DOHH2 (cell line): ENCODE measurements around the gene ATL3.
"Not testable (repeated sequence)": the region's sequence is repeated elsewhere in the genome, so short reads cannot be mapped to it uniquely, and the experiment has no call there.

ENCODE experiments used
- H3F3A ChIP-seq: fragments of 200-600 bp; sonication (generic), shearing (Covaris generic); 2 replicates; pipeline ENCODE4 v1.6.0; 2016; ENCODE audit warnings: antibody characterized with exemption, mild to moderate bottlenecking; ENCODE audit not compliant: control insufficient read depth, insufficient read depth
- H3K27ac ChIP-seq: fragments of 200-600 bp; sonication (generic); 2 replicates; pipeline ENCODE4 v1.5.1; 2014; ENCODE audit warnings: low read depth, mild to moderate bottlenecking, low read length, moderate library complexity
- H3K27me3 ChIP-seq: fragments of 200-600 bp; sonication (generic); 2 replicates; pipeline ENCODE4 v1.6.1; 2014; ENCODE audit warnings: mild to moderate bottlenecking, low read length, mixed read lengths; ENCODE audit not compliant: control insufficient read depth
- H3K36me3 ChIP-seq: fragments of 200-600 bp; sonication (generic); 2 replicates; pipeline ENCODE4 v1.6.1; 2014; ENCODE audit warnings: mild to moderate bottlenecking, low read length, moderate library complexity, mixed read lengths; ENCODE audit not compliant: control insufficient read depth
- H3K4me1 ChIP-seq: fragments of 200-600 bp; sonication (generic); 2 replicates; pipeline ENCODE4 v1.6.1; 2014; ENCODE audit warnings: mild to moderate bottlenecking, low read length, mixed read lengths; ENCODE audit not compliant: control insufficient read depth
- H3K4me2 ChIP-seq: fragments of 200-600 bp; sonication (generic); 2 replicates; pipeline ENCODE4 v1.6.0; 2014; ENCODE audit warnings: mild to moderate bottlenecking, low read length, moderate library complexity
- H3K4me3 ChIP-seq: fragments of 200-600 bp; sonication (generic); 2 replicates; pipeline ENCODE4 v1.5.1; 2014; ENCODE audit warnings: mild to moderate bottlenecking, low read length, mixed read lengths
- H3K79me2 ChIP-seq: fragments of 200-600 bp; sonication (generic); 2 replicates; pipeline ENCODE4 v1.6.1; 2014; ENCODE audit warnings: mild to moderate bottlenecking, low read length, mixed read lengths; ENCODE audit not compliant: control insufficient read depth
- H3K9me2 ChIP-seq: fragments of 200-600 bp; sonication (generic); replicated peaks from 2 replicates; pipeline ENCODE4 v1.6.1; 2014; ENCODE audit warnings: mild to moderate bottlenecking, low read length, mixed read lengths; ENCODE audit not compliant: control insufficient read depth
- H3K9me3 ChIP-seq: fragments of 200-600 bp; sonication (generic); 2 replicates; pipeline ENCODE4 v1.6.1; 2014; ENCODE audit warnings: antibody characterized with exemption, low read length, mixed read lengths; ENCODE audit not compliant: control insufficient read depth, insufficient read depth
- H4K20me1 ChIP-seq: fragments of 200-600 bp; sonication (generic); 2 replicates; pipeline ENCODE4 v1.6.0; 2014; ENCODE audit warnings: low read depth, mild to moderate bottlenecking, antibody characterized with exemption, low read length, moderate library complexity; ENCODE audit not compliant: control insufficient read depth, insufficient read depth
- CTCF ChIP-seq: fragments of 200-600 bp; sonication (generic); IDR thresholded peaks from one replicate; pipeline ENCODE4 v1.5.1; 2014; ENCODE audit warnings: antibody characterized with exemption, mild to moderate bottlenecking, low read depth, low read length; ENCODE audit not compliant: poor library complexity, severe bottlenecking
- EZH2phosphoT487 ChIP-seq: fragments of 200-600 bp; sonication (generic); IDR thresholded peaks from 2 replicates; pipeline ENCODE4 v1.6.1; 2017; ENCODE audit warnings: borderline replicate concordance, mild to moderate bottlenecking, antibody characterized with exemption, low read length, moderate library complexity, mixed read lengths

Gene ATL3

GRCh38 chr11:63694596-63694995 lies 23.4 kb upstream of the ATL3 start:
- TF ChIP-seq CTCF (no peak), EZH2phosphoT487 (no peak)
- H3K27ac ChIP-seq, result no peak overlapping the region
- no peaks in the 10 kb centered on the region for H3F3A ChIP-seq
- H3K27me3 ChIP-seq, result no peaks in the 10 kb centered on the region
- H3K4me3 ChIP-seq, result no peak overlapping the region
- H3K36me3 ChIP-seq, result no peaks in the 10 kb centered on the region
- H3K9me3 ChIP-seq, result no peaks in the 10 kb centered on the region
- H3K9me2 ChIP-seq, result no peaks in the 10 kb centered on the region
- H3K4me2 ChIP-seq, result no peak overlapping the region
- peaks cover 51% of the 10 kb centered on the region for H3K79me2 ChIP-seq
- H4K20me1 ChIP-seq, result peaks cover 3% of the 10 kb centered on the region; the same call in 1 of the 2 replicates
- no peaks in the 10 kb centered on the region for H3K4me1 ChIP-seq

- Histone ChIP-seq H4K20me1 (peaks cover 4% of the 10 kb centered on the region), H3K79me2 (peaks cover 92% of the 10 kb centered on the region), H3K9me3 (no peaks in the 10 kb centered on the region)
Measured at GRCh38 chr11:63687845-63688244, 16.7 kb upstream of the ATL3 start.

GRCh38 chr11:63686926-63687325 lies 15.8 kb upstream of the ATL3 start:
- H3K27me3 ChIP-seq, result no peaks in the 10 kb centered on the region
- H3K79me2 ChIP-seq, result peaks cover 93% of the 10 kb centered on the region
- no peak overlapping the region for H3K4me3 ChIP-seq
- H3K27ac ChIP-seq, result no peak overlapping the region
- no peaks in the 10 kb centered on the region for H3K9me2 ChIP-seq
- TF ChIP-seq CTCF (no peak), EZH2phosphoT487 (no peak)
- 0 out of 2 replicates have a peak, but pooled peaks cover 2% of the 10 kb centered on the region for H3K36me3 ChIP-seq
- no peak overlapping the region for H3K4me2 ChIP-seq
- H3F3A ChIP-seq, result no peaks in the 10 kb centered on the region
- H4K20me1 ChIP-seq, result peaks cover 10% of the 10 kb centered on the region
- H3K9me3 ChIP-seq, result no peaks in the 10 kb centered on the region
- H3K4me1 ChIP-seq, result peaks cover 21% of the 10 kb centered on the region

More at GRCh38 chr11:63687845-63688244, 16.7 kb upstream of the ATL3 start:
- no peak for TF ChIP-seq EZH2phosphoT487
- no peak for TF ChIP-seq CTCF
- 0 out of 2 replicates have a peak, but pooled peaks cover 2% of the 10 kb centered on the region for H3K36me3 ChIP-seq
- H3F3A ChIP-seq, result no peaks in the 10 kb centered on the region
- no peak overlapping the region for H3K27ac ChIP-seq
- no peak overlapping the region for H3K4me3 ChIP-seq
- peaks cover 17% of the 10 kb centered on the region for H3K4me1 ChIP-seq
- no peaks in the 10 kb centered on the region for H3K9me2 ChIP-seq
- no peak overlapping the region for H3K4me2 ChIP-seq
- no peaks in the 10 kb centered on the region for H3K27me3 ChIP-seq

GRCh38 chr11:63685158-63685721 lies 14.1 kb upstream of the ATL3 start:
- H3K9me2 ChIP-seq, H3F3A ChIP-seq, H4K20me1 ChIP-seq, H3K36me3 ChIP-seq, H3K4me2 ChIP-seq, H3K9me3 ChIP-seq, H3K27me3 ChIP-seq, H3K27ac ChIP-seq, H3K4me3 ChIP-seq: not testable (repeated sequence)
- Histone ChIP-seq H3K79me2 (peaks cover 84% of the 10 kb centered on the region), H3K4me1 (peaks cover 29% of the 10 kb centered on the region)
